CD4-positive, alpha-beta memory T cell (primary cell): ENCODE measurements around the gene ME3. TPM values are rescaled to one million over a fixed set of nuclear protein-coding genes. Genes with fewer than 3 reads are reported as not detected.

Source experiments
- CTCF ChIA-PET: fragments of 350-600 bp; sonication (Branson Sonifier 250); formaldehyde crosslinking; loops from one replicate; lab custom pipeline; 2021; ENCODE audit warnings: inconsistent platforms; ENCODE audit not compliant: partially characterized antibody; lab: Charles Lee
- POLR2A ChIA-PET: fragments of 350-600 bp; sonication (Branson Sonifier 250); formaldehyde crosslinking; loops from one replicate; lab custom pipeline; 2021; ENCODE audit not compliant: partially characterized antibody; lab: Charles Lee
- DNase-seq, 5 donors: peaks; one replicate each; pipeline versions ENCODE4 v3.0.0 to v3.0.0-alpha.2; 2020 to 2022; ENCODE audit warnings: mixed read lengths in 1 of 5
- H3K27ac ChIP-seq: one replicate; pipeline ENCODE4 v1.7.0; 2013; ENCODE audit warnings: low read depth, low read length
- H3K27me3 ChIP-seq: 2 replicates; pipeline ENCODE4 v1.7.0; 2013; ENCODE audit warnings: mild to moderate bottlenecking, low read length, moderate library complexity; ENCODE audit not compliant: insufficient read depth
- H3K36me3 ChIP-seq: 2 replicates; pipeline ENCODE4 v1.7.0; 2013; ENCODE audit warnings: mild to moderate bottlenecking, low read length, moderate library complexity; ENCODE audit not compliant: insufficient read depth
- H3K4me1 ChIP-seq: 2 replicates; pipeline ENCODE4 v1.7.0; 2013; ENCODE audit warnings: mild to moderate bottlenecking, low read length, moderate library complexity; ENCODE audit not compliant: insufficient read depth
- H3K4me3 ChIP-seq, 2 donors: one replicate each; pipeline ENCODE4 v1.7.0; 2013; ENCODE audit warnings: low read length in 2 of 2, mild to moderate bottlenecking in 1 of 2
- H3K9me3 ChIP-seq, 2 donors: one replicate each; pipeline ENCODE4 v1.7.0; 2013; ENCODE audit warnings: low read length in 2 of 2, control low read depth in 1 of 2; ENCODE audit not compliant: control insufficient read depth in 1 of 2
- H3K27ac Mint-ChIP-seq, 7 donors: one replicate each; pipeline ENCODE4 v1.8.0; 2020 to 2021; ENCODE audit warnings: mixed read lengths in 7 of 7, mild to moderate bottlenecking in 6 of 7, inconsistent platforms in 3 of 7, moderate library complexity in 3 of 7
- H3K27me3 Mint-ChIP-seq, 2 donors: one replicate each; pipeline ENCODE4 v1.8.0; 2020 to 2021; ENCODE audit warnings: mixed read lengths in 2 of 2
- H3K36me3 Mint-ChIP-seq, 2 donors: one replicate each; pipeline ENCODE4 v1.8.0; 2020 to 2021; ENCODE audit warnings: mixed read lengths in 2 of 2, inconsistent platforms in 1 of 2, mild to moderate bottlenecking in 1 of 2
- H3K4me1 Mint-ChIP-seq, 4 donors: one replicate each; pipeline ENCODE4 v1.8.0; 2020 to 2021; ENCODE audit warnings: mixed read lengths in 4 of 4, mild to moderate bottlenecking in 1 of 4
- H3K4me3 Mint-ChIP-seq, 8 donors: one replicate each; pipeline ENCODE4 v1.8.0; 2020 to 2021; ENCODE audit warnings: mixed read lengths in 8 of 8, mild to moderate bottlenecking in 7 of 8, moderate library complexity in 6 of 8, inconsistent platforms in 3 of 8
- H3K9me3 Mint-ChIP-seq, 8 donors: one replicate each; pipeline ENCODE4 v1.8.0; 2020 to 2021; ENCODE audit warnings: mixed read lengths in 8 of 8, mild to moderate bottlenecking in 5 of 8, inconsistent platforms in 3 of 8, moderate library complexity in 1 of 8
- intact Hi-C: fragments of 100-400 bp; cut with micrococcal nuclease; formaldehyde crosslinking; loops from one replicate; pipeline ENCODE4 v1.15.1; 2023
- polyA plus RNA-seq, 2 donors: library from polyadenylated mRNA; unstranded; fragments of 300-500 nt; fragmentation: Illumina TruSeq; gene quantifications; one replicate each; pipeline ENCODE4 v1.2.3, GENCODE V29; 2021
- total RNA-seq, 2 experiments: library from RNA; stranded (reverse); gene quantifications; one replicate each; pipeline ENCODE4 v1.2.3, GENCODE V29; 2021

ME3 gene
- total and polyA plus RNA-seq, 4 experiments from 2014 or later: 0.15 to 1.9 (median 1.3) TPM; not detected in 1

- H3K27ac ChIP-seq: no peak overlapping the region
- DNase-seq: no peak
- H3K4me3 ChIP-seq: no peak overlapping the region
- no peak overlapping the region for H3K27ac Mint-ChIP-seq
- no peaks in the 10 kb centered on the region for H3K27me3 Mint-ChIP-seq
- no peaks in the 10 kb centered on the region for H3K9me3 Mint-ChIP-seq
- intact Hi-C loops: no loop called here
- H3K4me1 Mint-ChIP-seq: no peaks in the 10 kb centered on the region
- H3K9me3 ChIP-seq: no peaks in the 10 kb centered on the region
- H3K36me3 ChIP-seq: no peaks in the 10 kb centered on the region
- no peaks in the 10 kb centered on the region for H3K4me1 ChIP-seq
- H3K4me3 Mint-ChIP-seq: no peak overlapping the region
- no peaks in the 10 kb centered on the region for H3K36me3 Mint-ChIP-seq
- ChIA-PET CTCF (no interaction called here), POLR2A (no interaction called here)
- no peaks in the 10 kb centered on the region for H3K27me3 ChIP-seq
These were observed 156.9 kb downstream of the ME3 start for GRCh38 chr11:86515297-86516094.

- Mint-ChIP-seq H3K27ac (no peak overlapping the region), H3K4me1 (no peaks in the 10 kb centered on the region), H3K4me3 (no peak overlapping the region), H3K9me3 (no peaks in the 10 kb centered on the region), H3K36me3 (no peaks in the 10 kb centered on the region), H3K27me3 (no peaks in the 10 kb centered on the region)
- Histone ChIP-seq H3K36me3 (no peaks in the 10 kb centered on the region), H3K27me3 (no peaks in the 10 kb centered on the region), H3K4me1 (no peaks in the 10 kb centered on the region), H3K9me3 (no peaks in the 10 kb centered on the region), H3K4me3 (no peak overlapping the region), H3K27ac (no peak overlapping the region)
- DNase-seq: no peak
- intact Hi-C loops: no loop called here
- POLR2A ChIA-PET: no interaction called here
- CTCF ChIA-PET: no interaction called here
These were observed 158.0 kb downstream of the ME3 start for GRCh38 chr11:86514453-86514852.

GRCh38 chr11:86513746-86514373 is 158.6 kb downstream of the ME3 start:
- Mint-ChIP-seq H3K4me3 (no peak overlapping the region), H3K27ac (no peak overlapping the region), H3K36me3 (no peaks in the 10 kb centered on the region), H3K27me3 (no peaks in the 10 kb centered on the region), H3K9me3 (no peaks in the 10 kb centered on the region), H3K4me1 (no peaks in the 10 kb centered on the region)
- no peaks in the 10 kb centered on the region for H3K36me3 ChIP-seq
- no peak for DNase-seq
- H3K4me1 ChIP-seq: no peaks in the 10 kb centered on the region
- ChIA-PET POLR2A (no interaction called here), CTCF (no interaction called here)
- intact Hi-C loops: no loop called here
- no peak overlapping the region for H3K27ac ChIP-seq
- no peaks in the 10 kb centered on the region for H3K9me3 ChIP-seq
- no peak overlapping the region for H3K4me3 ChIP-seq
- H3K27me3 ChIP-seq: no peaks in the 10 kb centered on the region

GRCh38 chr11:86513138-86513537 is 159.3 kb downstream of the ME3 start:
- Histone ChIP-seq H3K4me1 (no peaks in the 10 kb centered on the region), H3K9me3 (no peaks in the 10 kb centered on the region), H3K36me3 (no peaks in the 10 kb centered on the region), H3K4me3 (no peak overlapping the region), H3K27ac (no peak overlapping the region), H3K27me3 (no peaks in the 10 kb centered on the region)
- POLR2A ChIA-PET: no interaction called here
- DNase-seq: no peak
- CTCF ChIA-PET: no interaction called here
- no peaks in the 10 kb centered on the region for H3K9me3 Mint-ChIP-seq
- H3K4me3 Mint-ChIP-seq: no peak overlapping the region
- H3K27me3 Mint-ChIP-seq: no peaks in the 10 kb centered on the region
- no peaks in the 10 kb centered on the region for H3K36me3 Mint-ChIP-seq
- intact Hi-C loops: no loop called here
- H3K4me1 Mint-ChIP-seq: no peaks in the 10 kb centered on the region
- H3K27ac Mint-ChIP-seq: no peak overlapping the region

- H3K27ac Mint-ChIP-seq: no peak overlapping the region
- no peaks in the 10 kb centered on the region for H3K36me3 Mint-ChIP-seq
- H3K4me3 Mint-ChIP-seq: no peak overlapping the region
- intact Hi-C loops: no loop called here
- POLR2A ChIA-PET: no interaction called here
- H3K36me3 ChIP-seq: no peaks in the 10 kb centered on the region
- H3K4me1 Mint-ChIP-seq: no peaks in the 10 kb centered on the region
- H3K27me3 ChIP-seq: no peaks in the 10 kb centered on the region
- no peak overlapping the region for H3K27ac ChIP-seq
- CTCF ChIA-PET: no interaction called here
- H3K4me3 ChIP-seq: no peak overlapping the region
- H3K9me3 Mint-ChIP-seq: no peaks in the 10 kb centered on the region
- H3K4me1 ChIP-seq: no peaks in the 10 kb centered on the region
- no peaks in the 10 kb centered on the region for H3K27me3 Mint-ChIP-seq
- no peaks in the 10 kb centered on the region for H3K9me3 ChIP-seq
- DNase-seq: no peak
These were observed 161.3 kb downstream of the ME3 start for GRCh38 chr11:86511086-86511551.

- Histone ChIP-seq H3K4me1 (no peaks in the 10 kb centered on the region), H3K27me3 (no peaks in the 10 kb centered on the region), H3K27ac (no peak overlapping the region), H3K9me3 (no peaks in the 10 kb centered on the region), H3K36me3 (no peaks in the 10 kb centered on the region), H3K4me3 (no peak overlapping the region)
- Mint-ChIP-seq H3K27ac (no peak overlapping the region), H3K4me1 (no peaks in the 10 kb centered on the region), H3K36me3 (no peaks in the 10 kb centered on the region), H3K9me3 (no peaks in the 10 kb centered on the region), H3K4me3 (no peak overlapping the region), H3K27me3 (no peaks in the 10 kb centered on the region)
- intact Hi-C loops: no loop called here
- no peak for DNase-seq
- CTCF ChIA-PET: no interaction called here
- POLR2A ChIA-PET: no interaction called here
These were observed 161.7 kb downstream of the ME3 start for GRCh38 chr11:86510674-86511073.

GRCh38 chr11:86510097-86510496 is 162.3 kb downstream of the ME3 start:
- Mint-ChIP-seq H3K27me3 (no peaks in the 10 kb centered on the region), H3K27ac (no peak overlapping the region), H3K4me3 (no peak overlapping the region), H3K36me3 (no peaks in the 10 kb centered on the region), H3K9me3 (no peaks in the 10 kb centered on the region), H3K4me1 (no peaks in the 10 kb centered on the region)
- POLR2A ChIA-PET: no interaction called here
- H3K9me3 ChIP-seq: no peaks in the 10 kb centered on the region
- CTCF ChIA-PET: no interaction called here
- H3K4me3 ChIP-seq: no peak overlapping the region
- H3K4me1 ChIP-seq: no peaks in the 10 kb centered on the region
- H3K36me3 ChIP-seq: no peaks in the 10 kb centered on the region
- no peaks in the 10 kb centered on the region for H3K27me3 ChIP-seq
- no peak overlapping the region for H3K27ac ChIP-seq
- DNase-seq: no peak
- intact Hi-C loops: no loop called here
